HCT116 (cell line): ENCODE data around the gene LRRTM4. TPM values are rescaled to one million over a fixed set of nuclear protein-coding genes. Genes with fewer than 3 reads are reported as not detected.

Experiments used
- ATAC-seq: fragments of 200-7000 bp; cut with Tn5 transposase; 2 replicates; pipeline ENCODE4 v1.9.1; 2020; ENCODE audit warnings: mild to moderate bottlenecking, moderate library complexity
- BruUV-seq: library from RNA; stranded (reverse); fragments of 400-500 nt; replicated peaks from 2 replicates; lab custom pipeline; 2021; lab: Mats Ljungman, UMichigan
- CTCF ChIA-PET: fragments of 300-600 bp; sonication (Branson Sonifier 250); formaldehyde crosslinking; loops from one replicate; lab custom pipeline; 2021; ENCODE audit warnings: antibody characterized with exemption; lab: Charles Lee
- POLR2A ChIA-PET: fragments of 300-600, 350-600 bp; sonication (Branson Sonifier 250); formaldehyde crosslinking; loops from one replicate; lab custom pipeline; 2021; ENCODE audit warnings: antibody characterized with exemption; lab: Charles Lee
- RAD21 ChIA-PET, 2 experiments: fragments of 300-600 bp; sonication (Branson Sonifier 250); formaldehyde crosslinking; loops; one replicate each; lab custom pipeline; 2023; ENCODE audit warnings: low total read pairs in 2 of 2; ENCODE audit not compliant: uncharacterized antibody in 2 of 2, unreplicated experiment in 2 of 2, low non-redundant PET in 1 of 2; lab: Charles Lee
- DNase-seq: peaks from one replicate; pipeline ENCODE4 v3.0.0-alpha.2; 2010; ENCODE audit warnings: low read depth, low spot score
- H2AFZ ChIP-seq: fragments of 200-600 bp; shearing (Covaris generic), sonication (generic); 2 replicates; pipeline ENCODE4 v1.6.1; 2017; ENCODE audit warnings: low read depth, mixed run types, mixed read lengths, antibody characterized with exemption, low read length; ENCODE audit not compliant: poor library complexity, severe bottlenecking
- H3K27ac ChIP-seq: 2 replicates; pipeline ENCODE4 v1.5.1; 2012; ENCODE audit warnings: low read depth, low read length
- H3K27me3 ChIP-seq: fragments of 200-600 bp; sonication (generic); 2 replicates; pipeline ENCODE4 v1.6.1; 2016; ENCODE audit warnings: mixed run types, low read length, mixed read lengths; ENCODE audit not compliant: insufficient read depth
- H3K36me3 ChIP-seq, 2 experiments: fragments of 200-500 bp in 1 of 2; fragments of 200-600 bp in 1 of 2; sonication (Bioruptor generic) in 1 of 2; sonication (generic) in 1 of 2; 2 replicates each; pipeline versions ENCODE4 v1.5.1 to v1.6.1; 2014 to 2016; ENCODE audit warnings: low read length in 2 of 2, inconsistent platforms in 1 of 2, mixed read lengths in 1 of 2, mixed run types in 1 of 2; ENCODE audit not compliant: insufficient read depth in 2 of 2, control insufficient read depth in 1 of 2
- H3K4me1 ChIP-seq, 2 experiments: fragments of 200-600 bp in 1 of 2; sonication (generic) in 1 of 2; 2 replicates each; pipeline versions ENCODE4 v1.5.1 to v1.6.1; 2012 to 2017; ENCODE audit warnings: low read length in 2 of 2, inconsistent platforms in 1 of 2, mild to moderate bottlenecking in 1 of 2, mixed read lengths in 1 of 2, mixed run types in 1 of 2, moderate library complexity in 1 of 2; ENCODE audit not compliant: insufficient read depth in 2 of 2, control insufficient read depth in 1 of 2
- H3K4me2 ChIP-seq: fragments of 200-600 bp; sonication (generic); 2 replicates; pipeline ENCODE4 v1.6.1; 2017; ENCODE audit warnings: mixed run types, low read length, mixed read lengths
- H3K4me3 ChIP-seq, 2 experiments: fragments of 200-600 bp in 1 of 2; sonication (generic) in 1 of 2; replicated peaks in 1 of 2; 2 replicates each; pipeline ENCODE4 v1.5.1; 2011 to 2016; ENCODE audit warnings: low read length in 2 of 2, control low read depth in 1 of 2, low read depth in 1 of 2, mild to moderate bottlenecking in 1 of 2, mixed read lengths in 1 of 2, mixed run types in 1 of 2
- H3K79me2 ChIP-seq: fragments of 200-600 bp; sonication (generic); 2 replicates; pipeline ENCODE4 v1.6.1; 2017; ENCODE audit warnings: mild to moderate bottlenecking, mixed run types, low read length, moderate library complexity, mixed read lengths; ENCODE audit not compliant: insufficient read depth
- H3K9ac ChIP-seq: fragments of 200-600 bp; sonication (generic); 2 replicates; pipeline ENCODE4 v1.6.1; 2016; ENCODE audit warnings: low read length, mixed read lengths
- H3K9me2 ChIP-seq: fragments of 200-600 bp; sonication (generic), shearing (Covaris generic); 2 replicates; pipeline ENCODE4 v1.6.1; 2017; ENCODE audit warnings: mixed run types, mild to moderate bottlenecking, moderate library complexity; ENCODE audit not compliant: insufficient read depth
- H3K9me3 ChIP-seq, 2 experiments: fragments of 200-500 bp in 1 of 2; fragments of 200-600 bp in 1 of 2; sonication (Bioruptor generic) in 1 of 2; sonication (generic) in 1 of 2; 2 replicates each; pipeline ENCODE4 v1.6.1; 2014 to 2017; ENCODE audit warnings: low read length in 2 of 2, mixed read lengths in 2 of 2, inconsistent platforms in 1 of 2, low read depth in 1 of 2, mild to moderate bottlenecking in 1 of 2, mixed run types in 1 of 2, moderate library complexity in 1 of 2; ENCODE audit not compliant: control insufficient read depth in 1 of 2, insufficient read depth in 1 of 2
- H4K20me1 ChIP-seq: fragments of 200-600 bp; sonication (generic), shearing (Covaris generic); 2 replicates; pipeline ENCODE4 v1.6.1; 2017; ENCODE audit warnings: mixed run types, mild to moderate bottlenecking, moderate library complexity; ENCODE audit not compliant: insufficient read depth
- CBX3 ChIP-seq: IDR thresholded peaks from 2 replicates; pipeline ENCODE4 v1.6.1; 2012; ENCODE audit warnings: low read depth
- EZH2phosphoT487 ChIP-seq: fragments of 200-600 bp; IDR thresholded peaks from 2 replicates; pipeline ENCODE4 v1.6.1; 2018; ENCODE audit warnings: antibody characterized with exemption, borderline replicate concordance
- JUND ChIP-seq: IDR thresholded peaks from 2 replicates; pipeline ENCODE4 v1.6.1; 2012
- POLR2A ChIP-seq: IDR thresholded peaks from 2 replicates; pipeline ENCODE4 v1.7.0; 2011; ENCODE audit warnings: borderline replicate concordance; ENCODE audit not compliant: insufficient read depth, insufficient read length; ENCODE audit errors: extremely low read depth
- SP1 ChIP-seq: IDR thresholded peaks from 2 replicates; pipeline ENCODE4 v1.6.1; 2012; ENCODE audit warnings: low read depth
- TCF7L2 ChIP-seq: IDR thresholded peaks from 2 replicates; pipeline ENCODE4 v1.7.0; 2011; ENCODE audit warnings: borderline replicate concordance, inconsistent platforms; ENCODE audit not compliant: insufficient read depth, insufficient read length; ENCODE audit errors: extremely low read depth
- YY1 ChIP-seq: IDR thresholded peaks from 2 replicates; pipeline ENCODE4 v1.6.1; 2011; ENCODE audit warnings: low read length, low read depth, moderate library complexity, mild to moderate bottlenecking; ENCODE audit not compliant: insufficient replicate concordance; ENCODE audit errors: extremely low read depth
- ZFX ChIP-seq: fragments of 450-650 bp; IDR thresholded peaks from 2 replicates; pipeline ENCODE4 v1.6.1; 2017
- intact Hi-C: fragments of 100-400 bp; cut with micrococcal nuclease; formaldehyde crosslinking; loops from 2 replicates; pipeline ENCODE4 v1.10.0; 2022
- total RNA-seq: library from RNA; stranded (reverse); gene quantifications from one replicate; pipeline ENCODE4 v1.2.1, GENCODE V29; 2021; ENCODE audit not compliant: unreplicated experiment
- TF ChIP-seq, protein P1 (sequence below): IDR thresholded peaks from 2 replicates; pipeline ENCODE4 v1.6.1; 2011; ENCODE audit warnings: mild to moderate bottlenecking, low read length, moderate library complexity; ENCODE audit not compliant: insufficient replicate concordance; ENCODE audit errors: extremely low read depth
- TF ChIP-seq, protein P2 (sequence below): IDR thresholded peaks from 2 replicates; pipeline ENCODE4 v1.6.1; 2012; ENCODE audit warnings: low read depth
- TF ChIP-seq, protein P3 (sequence below): IDR thresholded peaks from 2 replicates; pipeline ENCODE4 v1.6.1; 2012
- TF ChIP-seq, protein P4 (sequence below), 3 experiments: fragments of 200-600 bp in 1 of 3; sonication (generic) in 1 of 3; IDR thresholded peaks in 2 of 3; conservative IDR thresholded peaks in 1 of 3; 2 replicates each; pipeline ENCODE4 v1.5.1; 2012 to 2017; ENCODE audit warnings: low read depth in 2 of 3, low read length in 2 of 3, antibody characterized with exemption in 1 of 3, borderline replicate concordance in 1 of 3, control low read depth in 1 of 3, mild to moderate bottlenecking in 1 of 3, mixed read lengths in 1 of 3, mixed run types in 1 of 3, moderate library complexity in 1 of 3; ENCODE audit not compliant: insufficient read depth in 1 of 3

The LRRTM4 gene
- total RNA-seq, 1 experiment from 2014 or later, result 0.25 TPM

DNA sequence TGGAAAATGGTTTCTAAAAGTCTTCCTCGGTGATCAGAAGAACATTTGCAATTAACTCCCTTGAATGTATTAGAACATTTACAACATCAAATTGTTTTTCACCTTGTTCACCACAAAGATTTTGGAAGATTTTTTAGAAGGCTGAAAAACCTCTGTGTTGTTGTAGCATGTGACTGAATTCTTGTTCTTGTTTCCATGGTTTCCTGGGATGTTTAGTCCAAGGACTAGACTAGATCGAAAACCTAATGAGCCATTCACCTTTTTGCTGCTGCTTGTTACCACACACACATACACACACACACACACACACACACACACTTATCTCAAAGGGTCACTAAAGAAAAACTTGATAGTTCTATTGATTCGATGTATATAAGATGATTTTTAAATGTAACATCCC is 380.0 kb downstream of the LRRTM4 start:
- H3K9me2 ChIP-seq, result no peaks in the 10 kb centered on the region

More for the DNA sequence above, 380.0 kb downstream of the LRRTM4 start:
- POLR2A ChIA-PET, result no interaction called here
- H3K27ac ChIP-seq, result no peak overlapping the region
- no peak overlapping the region for H3K4me2 ChIP-seq
- no peak overlapping the region for H2AFZ ChIP-seq
- no peak for TF ChIP-seq EZH2phosphoT487
- no peak for TF ChIP-seq ZFX
- TF ChIP-seq JUND, result no peak
- TF ChIP-seq, protein P1, sequence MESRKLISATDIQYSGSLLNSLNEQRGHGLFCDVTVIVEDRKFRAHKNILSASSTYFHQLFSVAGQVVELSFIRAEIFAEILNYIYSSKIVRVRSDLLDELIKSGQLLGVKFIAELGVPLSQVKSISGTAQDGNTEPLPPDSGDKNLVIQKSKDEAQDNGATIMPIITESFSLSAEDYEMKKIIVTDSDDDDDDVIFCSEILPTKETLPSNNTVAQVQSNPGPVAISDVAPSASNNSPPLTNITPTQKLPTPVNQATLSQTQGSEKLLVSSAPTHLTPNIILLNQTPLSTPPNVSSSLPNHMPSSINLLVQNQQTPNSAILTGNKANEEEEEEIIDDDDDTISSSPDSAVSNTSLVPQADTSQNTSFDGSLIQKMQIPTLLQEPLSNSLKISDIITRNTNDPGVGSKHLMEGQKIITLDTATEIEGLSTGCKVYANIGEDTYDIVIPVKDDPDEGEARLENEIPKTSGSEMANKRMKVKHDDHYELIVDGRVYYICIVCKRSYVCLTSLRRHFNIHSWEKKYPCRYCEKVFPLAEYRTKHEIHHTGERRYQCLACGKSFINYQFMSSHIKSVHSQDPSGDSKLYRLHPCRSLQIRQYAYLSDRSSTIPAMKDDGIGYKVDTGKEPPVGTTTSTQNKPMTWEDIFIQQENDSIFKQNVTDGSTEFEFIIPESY, result no peak
- TF ChIP-seq, protein P2, sequence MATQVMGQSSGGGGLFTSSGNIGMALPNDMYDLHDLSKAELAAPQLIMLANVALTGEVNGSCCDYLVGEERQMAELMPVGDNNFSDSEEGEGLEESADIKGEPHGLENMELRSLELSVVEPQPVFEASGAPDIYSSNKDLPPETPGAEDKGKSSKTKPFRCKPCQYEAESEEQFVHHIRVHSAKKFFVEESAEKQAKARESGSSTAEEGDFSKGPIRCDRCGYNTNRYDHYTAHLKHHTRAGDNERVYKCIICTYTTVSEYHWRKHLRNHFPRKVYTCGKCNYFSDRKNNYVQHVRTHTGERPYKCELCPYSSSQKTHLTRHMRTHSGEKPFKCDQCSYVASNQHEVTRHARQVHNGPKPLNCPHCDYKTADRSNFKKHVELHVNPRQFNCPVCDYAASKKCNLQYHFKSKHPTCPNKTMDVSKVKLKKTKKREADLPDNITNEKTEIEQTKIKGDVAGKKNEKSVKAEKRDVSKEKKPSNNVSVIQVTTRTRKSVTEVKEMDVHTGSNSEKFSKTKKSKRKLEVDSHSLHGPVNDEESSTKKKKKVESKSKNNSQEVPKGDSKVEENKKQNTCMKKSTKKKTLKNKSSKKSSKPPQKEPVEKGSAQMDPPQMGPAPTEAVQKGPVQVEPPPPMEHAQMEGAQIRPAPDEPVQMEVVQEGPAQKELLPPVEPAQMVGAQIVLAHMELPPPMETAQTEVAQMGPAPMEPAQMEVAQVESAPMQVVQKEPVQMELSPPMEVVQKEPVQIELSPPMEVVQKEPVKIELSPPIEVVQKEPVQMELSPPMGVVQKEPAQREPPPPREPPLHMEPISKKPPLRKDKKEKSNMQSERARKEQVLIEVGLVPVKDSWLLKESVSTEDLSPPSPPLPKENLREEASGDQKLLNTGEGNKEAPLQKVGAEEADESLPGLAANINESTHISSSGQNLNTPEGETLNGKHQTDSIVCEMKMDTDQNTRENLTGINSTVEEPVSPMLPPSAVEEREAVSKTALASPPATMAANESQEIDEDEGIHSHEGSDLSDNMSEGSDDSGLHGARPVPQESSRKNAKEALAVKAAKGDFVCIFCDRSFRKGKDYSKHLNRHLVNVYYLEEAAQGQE, result no peak
- no peak for TF ChIP-seq POLR2A
- no peak for TF ChIP-seq YY1
- TF ChIP-seq, protein P3, sequence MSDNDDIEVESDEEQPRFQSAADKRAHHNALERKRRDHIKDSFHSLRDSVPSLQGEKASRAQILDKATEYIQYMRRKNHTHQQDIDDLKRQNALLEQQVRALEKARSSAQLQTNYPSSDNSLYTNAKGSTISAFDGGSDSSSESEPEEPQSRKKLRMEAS, result no peak
- TF ChIP-seq CBX3, result no peak
- TF ChIP-seq, protein P4, sequence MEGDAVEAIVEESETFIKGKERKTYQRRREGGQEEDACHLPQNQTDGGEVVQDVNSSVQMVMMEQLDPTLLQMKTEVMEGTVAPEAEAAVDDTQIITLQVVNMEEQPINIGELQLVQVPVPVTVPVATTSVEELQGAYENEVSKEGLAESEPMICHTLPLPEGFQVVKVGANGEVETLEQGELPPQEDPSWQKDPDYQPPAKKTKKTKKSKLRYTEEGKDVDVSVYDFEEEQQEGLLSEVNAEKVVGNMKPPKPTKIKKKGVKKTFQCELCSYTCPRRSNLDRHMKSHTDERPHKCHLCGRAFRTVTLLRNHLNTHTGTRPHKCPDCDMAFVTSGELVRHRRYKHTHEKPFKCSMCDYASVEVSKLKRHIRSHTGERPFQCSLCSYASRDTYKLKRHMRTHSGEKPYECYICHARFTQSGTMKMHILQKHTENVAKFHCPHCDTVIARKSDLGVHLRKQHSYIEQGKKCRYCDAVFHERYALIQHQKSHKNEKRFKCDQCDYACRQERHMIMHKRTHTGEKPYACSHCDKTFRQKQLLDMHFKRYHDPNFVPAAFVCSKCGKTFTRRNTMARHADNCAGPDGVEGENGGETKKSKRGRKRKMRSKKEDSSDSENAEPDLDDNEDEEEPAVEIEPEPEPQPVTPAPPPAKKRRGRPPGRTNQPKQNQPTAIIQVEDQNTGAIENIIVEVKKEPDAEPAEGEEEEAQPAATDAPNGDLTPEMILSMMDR (IDR thresholded peaks at IDR 0.05 in 2 of 3, conservative IDR thresholded peaks at IDR 0.05 in 1 of 3; ENCODE audit: borderline replicate concordance in 1 of 3, insufficient read depth in 1 of 3, low read depth in 2 of 3, low read length in 2 of 3), result no peak
- TF ChIP-seq TCF7L2, result no peak
- TF ChIP-seq SP1, result no peak
- H3K36me3 ChIP-seq, result no peaks in the 10 kb centered on the region
- no peaks in the 10 kb centered on the region for H3K4me1 ChIP-seq
- H3K27me3 ChIP-seq, result no peaks in the 10 kb centered on the region
- H4K20me1 ChIP-seq, result no peaks in the 10 kb centered on the region
- RAD21 ChIA-PET, result no interaction called here
- H3K79me2 ChIP-seq, result no peaks in the 10 kb centered on the region
- H3K9me3 ChIP-seq, result peaks cover 10 to 16% of the 10 kb centered on the region in 2 experiments; a peak in 2 of 4 replicates
- DNase-seq (no peak), ATAC-seq (no peak)
- no TSS peak for BruUV-seq
- H3K4me3 ChIP-seq, result no peak overlapping the region
- CTCF ChIA-PET, result no interaction called here
- no peak overlapping the region for H3K9ac ChIP-seq
- intact Hi-C loops, result no loop called here
